H1 (cell line): ENCODE results near the gene USP8. TPM values are rescaled to one million over a fixed set of nuclear protein-coding genes. Genes with fewer than 3 reads are reported as not detected.

ENCODE experiments used
- CTCF ChIA-PET: fragments of 300-600 bp; sonication (Branson Sonifier 250); formaldehyde crosslinking; loops from one replicate; lab custom pipeline; 2021; ENCODE audit not compliant: partially characterized antibody; lab: Charles Lee
- POLR2A ChIA-PET: fragments of 300-600 bp; sonication (Branson Sonifier 250); formaldehyde crosslinking; loops from one replicate; lab custom pipeline; 2021; ENCODE audit warnings: inconsistent platforms; ENCODE audit not compliant: partially characterized antibody; lab: Charles Lee
- DNase-seq, 2 experiments: peaks; one replicate each; pipeline versions ENCODE4 v3.0.0 to v3.0.0-alpha.2; 2010 to 2022; ENCODE audit warnings: low spot score in 2 of 2, low read depth in 1 of 2, mixed read lengths in 1 of 2
- FAIRE-seq: peaks from 2 replicates; lab custom pipeline; 2011; peaks lifted over from hg19 to GRCh38; lab: Jason Lieb, UNC
- H2AFZ ChIP-seq: 2 replicates; pipeline ENCODE4 v1.8.1; 2012; ENCODE audit warnings: low read length, inconsistent platforms
- H2AK5ac ChIP-seq: 2 replicates; pipeline ENCODE4 v1.6.1; 2013; ENCODE audit warnings: low read depth, low read length
- H2BK120ac ChIP-seq: replicated peaks from 2 replicates; pipeline ENCODE3; 2013; ENCODE audit warnings: low read depth, low read length, inconsistent platforms
- H2BK12ac ChIP-seq: 2 replicates; pipeline ENCODE4 v1.6.1; 2013; ENCODE audit warnings: low read depth, low read length
- H2BK15ac ChIP-seq: 2 replicates; pipeline ENCODE4 v1.6.1; 2013; ENCODE audit warnings: low read length
- H2BK20ac ChIP-seq: 2 replicates; pipeline ENCODE4 v1.6.1; 2013; ENCODE audit warnings: low read length
- H2BK5ac ChIP-seq: 2 replicates; pipeline ENCODE4 v1.6.1; 2013; ENCODE audit warnings: low read depth, low read length
- H3K14ac ChIP-seq: 2 replicates; pipeline ENCODE4 v1.6.1; 2013; ENCODE audit warnings: inconsistent platforms; ENCODE audit not compliant: insufficient read length
- H3K18ac ChIP-seq: 2 replicates; pipeline ENCODE4 v1.6.1; 2013; ENCODE audit warnings: low read length; ENCODE audit errors: extremely low read depth
- H3K23ac ChIP-seq: 2 replicates; pipeline ENCODE4 v1.6.1; 2013; ENCODE audit warnings: inconsistent platforms; ENCODE audit not compliant: insufficient read length
- H3K23me2 ChIP-seq: 2 replicates; pipeline ENCODE4 v1.6.1; 2013; ENCODE audit warnings: low read depth, low read length
- H3K27ac ChIP-seq: 2 replicates; pipeline ENCODE4 v1.6.1; 2011; ENCODE audit warnings: low read depth, low read length, inconsistent platforms
- H3K27me3 ChIP-seq, 4 experiments: replicated peaks in 1 of 4; 1 replicate in 1 of 4; 2 replicates in 3 of 4; pipeline versions ENCODE4 v1.6.1 to v1.8.1; 2011 to 2013; ENCODE audit warnings: low read length in 3 of 4, mild to moderate bottlenecking in 3 of 4, inconsistent platforms in 2 of 4, mixed read lengths in 2 of 4, moderate library complexity in 1 of 4; ENCODE audit not compliant: control insufficient read depth in 3 of 4, insufficient read depth in 3 of 4; ENCODE audit errors: extremely low read depth in 1 of 4
- H3K36me3 ChIP-seq, 4 experiments: 2 replicates each; pipeline versions ENCODE4 v1.6.1 to v1.8.1; 2011 to 2013; ENCODE audit warnings: mild to moderate bottlenecking in 4 of 4, low read length in 3 of 4, moderate library complexity in 2 of 4, control low read depth in 1 of 4, inconsistent platforms in 1 of 4; ENCODE audit not compliant: insufficient read depth in 4 of 4, control insufficient read depth in 2 of 4
- H3K4ac ChIP-seq: replicated peaks from 2 replicates; pipeline ENCODE3; 2013; ENCODE audit warnings: low read length, low read depth, mixed read lengths, inconsistent platforms; ENCODE audit not compliant: insufficient read length
- H3K4me1 ChIP-seq, 4 experiments: replicated peaks in 1 of 4; 1 replicate in 1 of 4; 2 replicates in 3 of 4; pipeline versions ENCODE4 v1.6.1 to v1.8.1; 2011 to 2013; ENCODE audit warnings: low read length in 3 of 4, inconsistent platforms in 2 of 4, mixed read lengths in 1 of 4; ENCODE audit not compliant: insufficient read depth in 4 of 4, control insufficient read depth in 3 of 4
- H3K4me2 ChIP-seq, 2 experiments: 2 replicates each; pipeline versions ENCODE4 v1.6.1 to v1.8.1; 2011 to 2013; ENCODE audit warnings: low read depth in 2 of 2, low read length in 2 of 2, control low read depth in 1 of 2, inconsistent platforms in 1 of 2, mild to moderate bottlenecking in 1 of 2; ENCODE audit not compliant: insufficient read depth in 1 of 2
- H3K4me3 ChIP-seq, 4 experiments: fragments of 200-600, 300-600 bp in 1 of 4; sonication (generic), shearing (Covaris generic), sonication (Bioruptor Twin) in 1 of 4; 2 replicates each; pipeline versions ENCODE4 v1.5.1 to v1.8.1; 2011 to 2016; ENCODE audit warnings: low read length in 4 of 4, low read depth in 3 of 4, control low read depth in 2 of 4, inconsistent platforms in 2 of 4, mild to moderate bottlenecking in 2 of 4, mixed read lengths in 1 of 4, moderate library complexity in 1 of 4; ENCODE audit not compliant: insufficient read depth in 2 of 4; ENCODE audit errors: extremely low read depth in 1 of 4
- H3K56ac ChIP-seq: replicated peaks from 2 replicates; pipeline ENCODE3; 2013; ENCODE audit warnings: low read depth, mild to moderate bottlenecking, mixed read lengths, low read length, inconsistent platforms; ENCODE audit not compliant: insufficient read length
- H3K79me1 ChIP-seq: 2 replicates; pipeline ENCODE4 v1.6.1; 2013; ENCODE audit warnings: low read depth, low read length, control low read depth
- H3K79me2 ChIP-seq, 2 experiments: 2 replicates each; pipeline versions ENCODE4 v1.6.1 to v1.8.1; 2012 to 2013; ENCODE audit warnings: low read length in 2 of 2, mild to moderate bottlenecking in 2 of 2, inconsistent platforms in 1 of 2; ENCODE audit not compliant: insufficient read depth in 2 of 2, control insufficient read depth in 1 of 2
- H3K9ac ChIP-seq, 4 experiments: replicated peaks in 1 of 4; 1 replicate in 1 of 4; 2 replicates in 3 of 4; pipeline versions ENCODE4 v1.6.1 to v1.8.1; 2011 to 2013; ENCODE audit warnings: low read depth in 3 of 4, low read length in 3 of 4, control low read depth in 2 of 4, mild to moderate bottlenecking in 2 of 4, moderate library complexity in 2 of 4, inconsistent platforms in 1 of 4; ENCODE audit errors: extremely low read depth in 1 of 4
- H3K9me3 ChIP-seq, 2 experiments: 2 replicates each; pipeline versions ENCODE4 v1.6.1 to v1.8.1; 2012 to 2013; ENCODE audit warnings: mild to moderate bottlenecking in 2 of 2, moderate library complexity in 2 of 2, control low read depth in 1 of 2, inconsistent platforms in 1 of 2, low read depth in 1 of 2, low read length in 1 of 2, mixed read lengths in 1 of 2; ENCODE audit not compliant: insufficient read depth in 2 of 2
- H4K20me1 ChIP-seq, 2 experiments: replicated peaks in 1 of 2; 2 replicates each; pipeline versions ENCODE3 to v1.8.1; 2011 to 2013; ENCODE audit warnings: inconsistent platforms in 2 of 2, low read length in 2 of 2, mild to moderate bottlenecking in 1 of 2; ENCODE audit not compliant: insufficient read depth in 2 of 2, control insufficient read depth in 1 of 2
- H4K5ac ChIP-seq: 2 replicates; pipeline ENCODE4 v1.6.1; 2013; ENCODE audit warnings: low read length, low read depth, mixed read lengths, inconsistent platforms; ENCODE audit not compliant: insufficient read length
- H4K8ac ChIP-seq: 2 replicates; pipeline ENCODE4 v1.8.0; 2013; ENCODE audit warnings: mild to moderate bottlenecking, moderate library complexity, low read length, inconsistent platforms; ENCODE audit not compliant: insufficient read depth; ENCODE audit errors: extremely low read depth
- H4K91ac ChIP-seq: replicated peaks from 2 replicates; pipeline ENCODE3; 2013; ENCODE audit warnings: low read length, mixed read lengths, inconsistent platforms; ENCODE audit not compliant: insufficient read length
- CBX5 ChIP-seq: fragments of 300-800, 300-1000 bp; sonication (generic); IDR thresholded peaks from 2 replicates; pipeline ENCODE4 v1.7.1; 2016; ENCODE audit warnings: antibody characterized with exemption, low read length, low read depth
- GABPA ChIP-seq: IDR thresholded peaks from 2 replicates; pipeline ENCODE4 v1.6.1; 2011; ENCODE audit warnings: mild to moderate bottlenecking, low read length, moderate library complexity, borderline replicate concordance; ENCODE audit not compliant: insufficient read depth
- NANOG ChIP-seq: IDR thresholded peaks from 2 replicates; pipeline ENCODE4 v1.6.1; 2011; ENCODE audit warnings: low read length, low read depth, mild to moderate bottlenecking, inconsistent platforms; ENCODE audit not compliant: insufficient read depth, poor library complexity, severe bottlenecking
- POLR2A ChIP-seq, 2 experiments: IDR thresholded peaks; 1 replicate in 1 of 2; 2 replicates in 1 of 2; pipeline ENCODE4 v1.6.1; 2011; ENCODE audit warnings: low read depth in 2 of 2, low read length in 2 of 2, mild to moderate bottlenecking in 2 of 2; ENCODE audit errors: control extremely low read depth in 1 of 2
- RXRA ChIP-seq: IDR thresholded peaks from 2 replicates; pipeline ENCODE4 v1.6.1; 2011; ENCODE audit warnings: low read depth, mild to moderate bottlenecking, low read length, moderate library complexity; ENCODE audit not compliant: insufficient read depth
- SP4 ChIP-seq: IDR thresholded peaks from 2 replicates; pipeline ENCODE4 v1.6.1; 2012; ENCODE audit warnings: low read length, inconsistent platforms
- TBP ChIP-seq: IDR thresholded peaks from 2 replicates; pipeline ENCODE4 v1.6.1; 2011; ENCODE audit warnings: low read depth, low read length, improper control_type of control experiment
- TCF12 ChIP-seq: IDR thresholded peaks from 2 replicates; pipeline ENCODE4 v1.6.1; 2011; ENCODE audit warnings: low read depth, mild to moderate bottlenecking, low read length
- WGBS, 2 experiments: shearing (Covaris generic) in 1 of 2; methylation state at CpG; one replicate each; pipeline versions ENCODE4 v1.1.6 to v1.1.7; 2013 to 2015; ENCODE audit warnings: low lambda C conversion rate in 2 of 2, mixed read lengths in 2 of 2, inconsistent platforms in 1 of 2, low coverage in 1 of 2, missing lambda C conversion rate in 1 of 2; ENCODE audit not compliant: insufficient replicate concordance in 2 of 2, insufficient coverage in 1 of 2, insufficient read length in 1 of 2; ENCODE audit errors: extremely low coverage in 1 of 2, missing lambda C conversion rate in 1 of 2; 5-methylcytosine and 5-hydroxymethylcytosine counted together
- polyA plus RNA-seq, 7 experiments: library from polyadenylated mRNA; depleted of rRNA in 3 of 7; stranded (reverse) in 5 of 7; unstranded in 2 of 7; fragments of >200 nt in 5 of 7; fragments of 200-250 nt in 2 of 7; gene quantifications; 1 replicate in 5 of 7; 2 replicates in 1 of 7; 4 replicates in 1 of 7; pipeline versions ENCODE4 v1.2.1 to v1.2.3, GENCODE V29; 2011 to 2013; ENCODE audit warnings: missing spikeins in 2 of 7, mixed read lengths in 2 of 7
- total RNA-seq: library from RNA; stranded (reverse); fragmentation: NEBNext Ultra II Directional; extraction: Animal tissue kit (Norgen Biotek cat#: 25700); gene quantifications from 2 replicates; pipeline ENCODE4 v1.2.1, GENCODE V29; 2021
- TF ChIP-seq, protein P1 (sequence below): IDR thresholded peaks from 2 replicates; pipeline ENCODE4 v1.6.1; 2011; ENCODE audit warnings: low read length, improper control_type of control experiment
- TF ChIP-seq, protein P2 (sequence below): IDR thresholded peaks from 2 replicates; pipeline ENCODE4 v1.6.1; 2011; ENCODE audit warnings: low read depth, mild to moderate bottlenecking, low read length; ENCODE audit not compliant: insufficient read depth
- TF ChIP-seq, protein P3 (sequence below): IDR thresholded peaks from 2 replicates; pipeline ENCODE4 v1.6.1; 2012; ENCODE audit warnings: inconsistent platforms

USP8 gene
- total and polyA plus RNA-seq, 2 of the 8 experiments (the other 6 are each of a cell fraction or from before 2014, with no cell fraction given) = 19.9 to 66.2 TPM

DNA sequence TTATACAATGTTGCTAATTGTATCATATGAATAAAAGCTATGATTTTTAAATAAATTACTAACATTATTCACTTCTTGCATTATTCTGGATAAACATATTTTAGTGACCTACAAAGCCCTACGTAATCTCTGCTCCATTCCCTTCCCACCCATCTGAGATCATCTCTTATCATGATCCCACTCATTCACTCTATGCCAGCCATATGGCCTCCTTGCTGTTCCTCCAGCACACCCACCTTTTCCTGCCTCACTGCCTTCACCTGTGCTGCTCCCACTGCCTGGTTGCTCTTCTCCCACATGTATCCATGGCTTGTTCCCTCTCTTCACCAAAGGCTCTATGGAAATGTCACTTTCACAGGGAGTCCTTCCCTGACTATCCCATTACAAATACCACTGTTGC lies 7.3 kb upstream of the USP8 start:
- H3K4me1 ChIP-seq = no peaks in the 10 kb centered on the region
- no peaks in the 10 kb centered on the region for H3K79me2 ChIP-seq
- POLR2A ChIA-PET = interaction anchor here (0.6 to 1.2 kb wide), 2 partner anchors 13 to 65 kb away, joined by 4 read pairs; no protein-coding TSS in a partner anchor
- 0 out of 2 replicates have a peak overlapping the region, but pooled peaks have one; percentile 46 for H2BK15ac ChIP-seq
- FAIRE-seq (no peak), DNase-seq (no peak)
- no peak overlapping the region for H3K18ac ChIP-seq
- H3K27ac ChIP-seq = no peak overlapping the region
- no peak overlapping the region for H3K23ac ChIP-seq
- 100% methylated on average over 1 of the region's 1 CpG; no CpG with 5 or more reads in 1 of the 2 experiments for WGBS, 2 experiments
- H3K4me3 ChIP-seq = no peak overlapping the region
- no peaks in the 10 kb centered on the region; the same call in 1 of the 2 replicates for H3K23me2 ChIP-seq
- H2BK5ac ChIP-seq = no peak overlapping the region; the same call in 1 of the 2 replicates
- no peak overlapping the region for H2AFZ ChIP-seq
- no peak overlapping the region for H2BK20ac ChIP-seq
- no peaks in the 10 kb centered on the region for H4K20me1 ChIP-seq
- H2BK120ac ChIP-seq = no peak overlapping the region
- CTCF ChIA-PET = no interaction called here
- H4K91ac ChIP-seq = no peak overlapping the region
- peak overlapping the region; percentile 25 for H3K56ac ChIP-seq
- no peak overlapping the region for H4K8ac ChIP-seq
- no peaks in the 10 kb centered on the region for H3K9me3 ChIP-seq
- H3K4ac ChIP-seq = no peak overlapping the region
- H3K36me3 ChIP-seq = no peaks in the 10 kb centered on the region
- H2AK5ac ChIP-seq = no peak overlapping the region
- H3K79me1 ChIP-seq = no peaks in the 10 kb centered on the region
- H2BK12ac ChIP-seq = no peak overlapping the region
- H3K4me2 ChIP-seq = no peak overlapping the region
- no peak for TF ChIP-seq CBX5
- TF ChIP-seq RXRA = no peak
- TF ChIP-seq NANOG = no peak
- TF ChIP-seq TBP = no peak
- TF ChIP-seq, protein P1, sequence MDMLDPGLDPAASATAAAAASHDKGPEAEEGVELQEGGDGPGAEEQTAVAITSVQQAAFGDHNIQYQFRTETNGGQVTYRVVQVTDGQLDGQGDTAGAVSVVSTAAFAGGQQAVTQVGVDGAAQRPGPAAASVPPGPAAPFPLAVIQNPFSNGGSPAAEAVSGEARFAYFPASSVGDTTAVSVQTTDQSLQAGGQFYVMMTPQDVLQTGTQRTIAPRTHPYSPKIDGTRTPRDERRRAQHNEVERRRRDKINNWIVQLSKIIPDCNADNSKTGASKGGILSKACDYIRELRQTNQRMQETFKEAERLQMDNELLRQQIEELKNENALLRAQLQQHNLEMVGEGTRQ = no peak
- TF ChIP-seq, protein P2, sequence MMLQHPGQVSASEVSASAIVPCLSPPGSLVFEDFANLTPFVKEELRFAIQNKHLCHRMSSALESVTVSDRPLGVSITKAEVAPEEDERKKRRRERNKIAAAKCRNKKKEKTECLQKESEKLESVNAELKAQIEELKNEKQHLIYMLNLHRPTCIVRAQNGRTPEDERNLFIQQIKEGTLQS = no peak
- TF ChIP-seq, protein P3, sequence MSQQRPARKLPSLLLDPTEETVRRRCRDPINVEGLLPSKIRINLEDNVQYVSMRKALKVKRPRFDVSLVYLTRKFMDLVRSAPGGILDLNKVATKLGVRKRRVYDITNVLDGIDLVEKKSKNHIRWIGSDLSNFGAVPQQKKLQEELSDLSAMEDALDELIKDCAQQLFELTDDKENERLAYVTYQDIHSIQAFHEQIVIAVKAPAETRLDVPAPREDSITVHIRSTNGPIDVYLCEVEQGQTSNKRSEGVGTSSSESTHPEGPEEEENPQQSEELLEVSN = no peak
- TF ChIP-seq GABPA = no peak
- no peak for TF ChIP-seq TCF12
- TF ChIP-seq SP4 = no peak
- TF ChIP-seq POLR2A (IDR thresholded peaks at IDR 0.05; ENCODE audit: control extremely low read depth in 1 of 2, low read depth in 2 of 2, low read length in 2 of 2) = no peak
- no peak overlapping the region for H4K5ac ChIP-seq
- no peak overlapping the region for H3K9ac ChIP-seq
- no peaks in the 10 kb centered on the region; a peak in 2 of 7 replicates for H3K27me3 ChIP-seq
- no peak overlapping the region for H3K14ac ChIP-seq
